Astrocyte (in vitro differentiated cells and primary cell): ENCODE results near the gene WDR93. TPM values are rescaled to one million over a fixed set of nuclear protein-coding genes. Genes with fewer than 3 reads are reported as not detected.

ENCODE experiments used
- DNase-seq: peaks from one replicate; pipeline ENCODE4 v3.0.0-alpha.2; 2010; ENCODE audit warnings: low read depth
- FAIRE-seq: peaks from 2 replicates; lab custom pipeline; 2011; peaks lifted over from hg19 to GRCh38; lab: Jason Lieb, UNC
- H2AFZ ChIP-seq: 2 replicates; pipeline ENCODE4 v1.6.0; 2012; ENCODE audit warnings: low read depth, low read length, inconsistent platforms
- H3K27ac ChIP-seq: 2 replicates; pipeline ENCODE4 v1.5.1; 2011; ENCODE audit warnings: low read depth, low read length, inconsistent platforms
- H3K27me3 ChIP-seq: 2 replicates; pipeline ENCODE4 v1.6.0; 2011; ENCODE audit warnings: low read length, inconsistent platforms; ENCODE audit not compliant: insufficient read depth
- H3K36me3 ChIP-seq: 2 replicates; pipeline ENCODE4 v1.5.1; 2011; ENCODE audit warnings: low read length, inconsistent platforms; ENCODE audit not compliant: insufficient read depth
- H3K4me1 ChIP-seq: 2 replicates; pipeline ENCODE4 v1.5.1; 2011; ENCODE audit warnings: low read length, inconsistent platforms; ENCODE audit not compliant: insufficient read depth
- H3K4me2 ChIP-seq: 2 replicates; pipeline ENCODE4 v1.6.0; 2012; ENCODE audit warnings: low read length, inconsistent platforms
- H3K4me3 ChIP-seq: 2 replicates; pipeline ENCODE4 v1.5.1; 2011; ENCODE audit warnings: low read depth, mild to moderate bottlenecking, low read length, inconsistent platforms; ENCODE audit not compliant: insufficient read depth
- H3K79me2 ChIP-seq: 2 replicates; pipeline ENCODE4 v1.6.0; 2012; ENCODE audit warnings: mild to moderate bottlenecking, low read length, inconsistent platforms; ENCODE audit not compliant: insufficient read depth
- H3K9ac ChIP-seq: 2 replicates; pipeline ENCODE4 v1.6.0; 2012; ENCODE audit warnings: mild to moderate bottlenecking, low read length, inconsistent platforms
- H3K9me3 ChIP-seq: 2 replicates; pipeline ENCODE4 v1.5.1; 2012; ENCODE audit warnings: low read depth, mild to moderate bottlenecking, low read length, inconsistent platforms; ENCODE audit not compliant: insufficient read depth
- H4K20me1 ChIP-seq: 2 replicates; pipeline ENCODE4 v1.6.0; 2012; ENCODE audit warnings: low read length, inconsistent platforms; ENCODE audit not compliant: insufficient read depth
- H3K27ac Mint-ChIP-seq: one replicate; pipeline ENCODE4 v1.8.0; 2021; ENCODE audit warnings: mild to moderate bottlenecking, mixed read lengths; ENCODE audit not compliant: unreplicated experiment
- H3K27me3 Mint-ChIP-seq: one replicate; pipeline ENCODE4 v1.8.0; 2021; ENCODE audit warnings: low read depth, mixed read lengths; ENCODE audit not compliant: unreplicated experiment
- H3K36me3 Mint-ChIP-seq: one replicate; pipeline ENCODE4 v1.8.0; 2021; ENCODE audit warnings: low read depth, mixed read lengths; ENCODE audit not compliant: unreplicated experiment
- H3K4me1 Mint-ChIP-seq: one replicate; pipeline ENCODE4 v1.8.0; 2021; ENCODE audit warnings: low read depth, mixed read lengths; ENCODE audit not compliant: unreplicated experiment
- H3K4me3 Mint-ChIP-seq: one replicate; pipeline ENCODE4 v1.8.0; 2021; ENCODE audit warnings: mild to moderate bottlenecking, moderate library complexity, mixed read lengths; ENCODE audit not compliant: unreplicated experiment
- H3K9me3 Mint-ChIP-seq: one replicate; pipeline ENCODE4 v1.8.0; 2021; ENCODE audit warnings: mild to moderate bottlenecking, mixed read lengths; ENCODE audit not compliant: unreplicated experiment
- CTCF ChIP-seq: IDR thresholded peaks from 2 replicates; pipeline ENCODE4 v1.5.1; 2011; ENCODE audit warnings: low read depth, mild to moderate bottlenecking, inconsistent platforms, low read length, moderate library complexity; ENCODE audit not compliant: insufficient read depth
- EZH2 ChIP-seq: IDR thresholded peaks from 2 replicates; pipeline ENCODE4 v1.6.1; 2012; ENCODE audit warnings: mild to moderate bottlenecking, low read length, inconsistent platforms; ENCODE audit not compliant: insufficient read depth
- total RNA-seq: library from RNA; stranded (reverse); gene quantifications from 2 replicates; pipeline ENCODE4 v1.2.1, GENCODE V29; 2021

The WDR93 gene
- total RNA-seq, 1 donor from 2014 or later, result not detected

GRCh38 chr15:89674526-89674925 lies 16.1 kb upstream of the WDR93 start:
- FAIRE-seq, result no peak
- H3K4me3 ChIP-seq, result no peak overlapping the region
- H3K9me3 Mint-ChIP-seq, result peaks cover 7% of the 10 kb centered on the region
- H3K27me3 ChIP-seq, result no peaks in the 10 kb centered on the region
- H3K36me3 ChIP-seq, result no peaks in the 10 kb centered on the region
- no peak overlapping the region for H3K27ac Mint-ChIP-seq
- no peak overlapping the region for H3K4me2 ChIP-seq
- peaks cover 1% of the 10 kb centered on the region for H3K36me3 Mint-ChIP-seq
- peaks cover 7% of the 10 kb centered on the region for H3K4me1 Mint-ChIP-seq
- no peak overlapping the region for H3K9ac ChIP-seq
- no peaks in the 10 kb centered on the region for H3K4me1 ChIP-seq
- no peaks in the 10 kb centered on the region for H3K9me3 ChIP-seq
- DNase-seq, result no peak
- peaks cover 44% of the 10 kb centered on the region for H3K27me3 Mint-ChIP-seq
- H3K4me3 Mint-ChIP-seq, result no peak overlapping the region
- TF ChIP-seq CTCF (no peak), EZH2 (no peak)
- no peak overlapping the region for H3K27ac ChIP-seq
- H2AFZ ChIP-seq, result no peak overlapping the region
- H4K20me1 ChIP-seq, result no peaks in the 10 kb centered on the region
- no peaks in the 10 kb centered on the region for H3K79me2 ChIP-seq

GRCh38 chr15:89675606-89676005 lies 15.0 kb upstream of the WDR93 start:
- Histone ChIP-seq H4K20me1 (no peaks in the 10 kb centered on the region), H3K4me1 (no peaks in the 10 kb centered on the region), H3K4me2 (no peak overlapping the region), H3K27me3 (no peaks in the 10 kb centered on the region), H3K79me2 (no peaks in the 10 kb centered on the region), H3K9ac (no peak overlapping the region), H3K9me3 (no peaks in the 10 kb centered on the region), H3K36me3 (no peaks in the 10 kb centered on the region), H2AFZ (no peak overlapping the region), H3K4me3 (no peak overlapping the region), H3K27ac (no peak overlapping the region)
- H3K9me3 Mint-ChIP-seq, result peaks cover 6% of the 10 kb centered on the region
- no peaks in the 10 kb centered on the region for H3K36me3 Mint-ChIP-seq
- H3K4me3 Mint-ChIP-seq, result no peak overlapping the region
- H3K27me3 Mint-ChIP-seq, result peaks cover 44% of the 10 kb centered on the region
- H3K27ac Mint-ChIP-seq, result no peak overlapping the region
- no peak for FAIRE-seq
- TF ChIP-seq EZH2 (no peak), CTCF (no peak)
- H3K4me1 Mint-ChIP-seq, result peaks cover 7% of the 10 kb centered on the region
- no peak for DNase-seq

- Histone ChIP-seq H3K4me1 (no peaks in the 10 kb centered on the region), H3K27ac (no peak overlapping the region), H4K20me1 (no peaks in the 10 kb centered on the region), H3K9me3 (no peaks in the 10 kb centered on the region), H3K4me2 (no peak overlapping the region), H3K79me2 (no peaks in the 10 kb centered on the region), H3K9ac (no peak overlapping the region), H2AFZ (no peak overlapping the region), H3K4me3 (no peak overlapping the region), H3K36me3 (no peaks in the 10 kb centered on the region), H3K27me3 (no peaks in the 10 kb centered on the region)
- TF ChIP-seq EZH2, result no peak
- no peak for TF ChIP-seq CTCF
- H3K27ac Mint-ChIP-seq, result no peak overlapping the region
- DNase-seq, result no peak
- no peaks in the 10 kb centered on the region for H3K36me3 Mint-ChIP-seq
- H3K9me3 Mint-ChIP-seq, result peaks cover 2% of the 10 kb centered on the region
- no peak overlapping the region for H3K4me3 Mint-ChIP-seq
- H3K4me1 Mint-ChIP-seq, result no peaks in the 10 kb centered on the region
- FAIRE-seq, result no peak
- H3K27me3 Mint-ChIP-seq, result peaks cover 33% of the 10 kb centered on the region
These were observed 13.2 kb upstream of the WDR93 start for GRCh38 chr15:89677381-89677780.
